K562 (cell line): Measurements from ENCODE around the gene DPEP3. TPM values are rescaled to one million over a fixed set of nuclear protein-coding genes. Genes with fewer than 3 reads are reported as not detected.

Source experiments
- CBX5 ChIP-seq: IDR thresholded peaks from 2 replicates; pipeline ENCODE4 v1.6.1; 2014; ENCODE audit warnings: low read depth, borderline replicate concordance
- CC2D1A ChIP-seq: fragments of 450-650 bp; IDR thresholded peaks from 2 replicates; pipeline ENCODE4 v1.6.1; 2017; ENCODE audit warnings: mild to moderate bottlenecking
- CHD2 ChIP-seq: IDR thresholded peaks from 2 replicates; pipeline ENCODE4 v1.6.1; 2011; ENCODE audit warnings: low read depth, low read length
- DACH1 ChIP-seq: fragments of 450-650 bp; IDR thresholded peaks from 2 replicates; pipeline ENCODE4 v1.6.1; 2018; ENCODE audit not compliant: partially characterized antibody
- E2F3 ChIP-seq: fragments of 250-450 bp; sonication (Bioruptor Pico); IDR thresholded peaks from 2 replicates; pipeline ENCODE4 v1.4.0; 2020; ENCODE audit warnings: mild to moderate bottlenecking
- FUS ChIP-seq: fragments of 200-400 bp; formaldehyde crosslinking; optimal IDR thresholded peaks from 2 replicates; pipeline ENCODE3; 2017; ENCODE audit warnings: low read depth, low read length
- GABPB2 ChIP-seq: fragments of 250-450 bp; sonication (Bioruptor Pico); conservative IDR thresholded peaks from 2 replicates; pipeline ENCODE4 v1.5.1; 2021; ENCODE audit warnings: mild to moderate bottlenecking
- HCFC1 ChIP-seq: IDR thresholded peaks from 2 replicates; pipeline ENCODE4 v1.6.1; 2012; ENCODE audit warnings: low read depth, low read length, improper control_type of control experiment
- HNRNPL ChIP-seq: fragments of 200-400 bp; formaldehyde crosslinking; IDR thresholded peaks from 2 replicates; pipeline ENCODE4 v1.6.1; 2017; ENCODE audit warnings: low read depth, mild to moderate bottlenecking, low read length
- IRF1 ChIP-seq: sonication (generic); formaldehyde crosslinking; IDR thresholded peaks from 2 replicates; pipeline ENCODE4 v1.8.0; 2022; ENCODE audit warnings: missing genetic modification reagents, mild to moderate bottlenecking, borderline replicate concordance
- IRF2 ChIP-seq: sonication (generic); formaldehyde crosslinking; IDR thresholded peaks from 2 replicates; pipeline ENCODE4 v1.8.1; 2022; ENCODE audit warnings: mild to moderate bottlenecking, missing genetic modification reagents
- JUNB ChIP-seq: fragments of 450-650 bp; formaldehyde crosslinking; conservative IDR thresholded peaks from 2 replicates; pipeline ENCODE4 v1.4.0; 2020; ENCODE audit warnings: mild to moderate bottlenecking
- KDM5B ChIP-seq: fragments of 200-600 bp; sonication (generic); IDR thresholded peaks from 2 replicates; pipeline ENCODE4 v1.6.1; 2012; ENCODE audit warnings: low read depth, mild to moderate bottlenecking, moderate library complexity, low read length, control low read depth, inconsistent platforms; ENCODE audit not compliant: insufficient replicate concordance
- KLF6 ChIP-seq: fragments of 250-450 bp; sonication (Bioruptor Pico); IDR thresholded peaks from 2 replicates; pipeline ENCODE4 v1.4.0; 2020; ENCODE audit warnings: mild to moderate bottlenecking, moderate library complexity, borderline replicate concordance
- POLR2AphosphoS5 ChIP-seq: IDR thresholded peaks from 2 replicates; pipeline ENCODE4 v1.6.1; 2011; ENCODE audit warnings: mild to moderate bottlenecking, low read depth, low read length, moderate library complexity; ENCODE audit not compliant: control insufficient read depth, insufficient read depth
- POLR3G ChIP-seq: IDR thresholded peaks from 2 replicates; pipeline ENCODE4 v1.6.1; 2011; ENCODE audit not compliant: insufficient read length, insufficient replicate concordance; ENCODE audit errors: extremely low read depth
- PURB ChIP-seq: sonication (generic); formaldehyde crosslinking; IDR thresholded peaks from 2 replicates; pipeline ENCODE4 v1.9.0; 2021; ENCODE audit warnings: low read depth, mild to moderate bottlenecking, missing genetic modification reagents
- PYGO2 ChIP-seq: fragments of 450-650 bp; IDR thresholded peaks from 2 replicates; pipeline ENCODE4 v1.6.1; 2016; ENCODE audit warnings: mild to moderate bottlenecking, missing genetic modification characterization, moderate library complexity, missing compliant biosample characterization
- RBBP5 ChIP-seq: fragments of 200-600 bp; sonication (generic); IDR thresholded peaks from 2 replicates; pipeline ENCODE4 v1.6.1; 2012; ENCODE audit warnings: borderline replicate concordance, mild to moderate bottlenecking, low read length, control low read depth, inconsistent platforms; ENCODE audit not compliant: insufficient read depth, poor library complexity, severe bottlenecking
- RHOXF2B ChIP-seq: fragments of 250-450 bp; sonication (Bioruptor Pico); conservative IDR thresholded peaks from 2 replicates; pipeline ENCODE4 v1.5.1; 2021
- SETDB1 ChIP-seq: IDR thresholded peaks from one replicate; pipeline ENCODE4 v1.6.1; 2012; ENCODE audit warnings: low read length, control low read depth, inconsistent platforms
- SRSF3 ChIP-seq: fragments of 200-400 bp; formaldehyde crosslinking; IDR thresholded peaks from 2 replicates; pipeline ENCODE4 v1.6.1; 2016; ENCODE audit warnings: mild to moderate bottlenecking, low read length, moderate library complexity; ENCODE audit not compliant: insufficient read depth
- TEAD1 ChIP-seq, 2 experiments: fragments of 450-650 bp in 1 of 2; sonication (generic) in 1 of 2; formaldehyde crosslinking; IDR thresholded peaks; 2 replicates each; pipeline versions ENCODE4 v1.4.0 to v1.8.0; 2020 to 2022; ENCODE audit warnings: mild to moderate bottlenecking in 2 of 2, missing genetic modification reagents in 1 of 2
- U2AF1 ChIP-seq: fragments of 200-400 bp; formaldehyde crosslinking; optimal IDR thresholded peaks from 2 replicates; pipeline ENCODE3; 2017; ENCODE audit warnings: mild to moderate bottlenecking, low read depth, low read length, moderate library complexity
- ZBTB43 ChIP-seq: sonication (generic); formaldehyde crosslinking; IDR thresholded peaks from 2 replicates; pipeline ENCODE4 v1.8.0; 2023; ENCODE audit warnings: mild to moderate bottlenecking, missing genetic modification reagents
- ZKSCAN8 ChIP-seq: fragments of 200-800 bp; sonication (Bioruptor generic); IDR thresholded peaks from 2 replicates; pipeline ENCODE4 v1.6.1; 2016; ENCODE audit warnings: missing genetic modification characterization, missing compliant biosample characterization
- ZNF12 ChIP-seq: sonication (generic); formaldehyde crosslinking; IDR thresholded peaks from 2 replicates; pipeline ENCODE4 v1.4.0; 2020; ENCODE audit warnings: mild to moderate bottlenecking, missing genetic modification reagents
- ZNF445 ChIP-seq: fragments of 250-450 bp; sonication (Bioruptor Pico); IDR thresholded peaks from 2 replicates; pipeline ENCODE4 v1.4.0; 2020; ENCODE audit warnings: low read depth, mild to moderate bottlenecking, moderate library complexity
- polyA plus RNA-seq, 8 experiments: library from polyadenylated mRNA; depleted of rRNA in 4 of 8; stranded (reverse) in 5 of 8; unstranded in 3 of 8; fragments of >200 nt; fragmentation: Nextera tagmentation in 2 of 8; fragmentation: Illumina TruSeq in 1 of 8; extraction: Ambion mirVana in 2 of 8; extraction: Trizol in 1 of 8; gene quantifications; 2 replicates each; pipeline versions ENCODE4 v1.2.1 to v1.2.3, GENCODE V29; 2011 to 2014; ENCODE audit warnings: inconsistent platforms in 1 of 8, missing spikeins in 1 of 8
- total RNA-seq, 7 experiments: library from RNA; depleted of rRNA in 6 of 7; stranded (reverse); fragments of >200 nt in 6 of 7; fragmentation: Illumina TruSeq in 2 of 7; extraction: Trizol in 2 of 7; gene quantifications; 2 replicates each; pipeline versions ENCODE4 v1.2.1 to v1.2.3, GENCODE V29; 2011 to 2021; ENCODE audit warnings: low replicate concordance in 1 of 7

The DPEP3 gene
- total and polyA plus RNA-seq, 9 of the 15 experiments (the other 6 are each of a cell fraction or from before 2014, with no cell fraction given) = not detected

- TF ChIP-seq PYGO2 (tag) = no peak
- peak; percentile 79 for TF ChIP-seq CC2D1A
- peak; percentile 46 for TF ChIP-seq DACH1
- TF ChIP-seq ZNF445 (CRISPR knock-in tag) = no peak
- no peak for TF ChIP-seq SETDB1
- TF ChIP-seq POLR2AphosphoS5 = peak; percentile 38; the same call in 1 of the 2 replicates
- TF ChIP-seq SRSF3 = no peak
- TF ChIP-seq FUS = peak; percentile 72
- no peak for TF ChIP-seq IRF1 (CRISPR knock-in tag)
- TF ChIP-seq RHOXF2B (CRISPR knock-in tag) = no peak
- peak; percentile 60 for TF ChIP-seq HCFC1
- TF ChIP-seq E2F3 (CRISPR knock-in tag) = 0 out of 2 replicates have a peak, but pooled peaks have one; percentile 54
- TF ChIP-seq U2AF1 = no peak
- TF ChIP-seq TEAD1 (CRISPR knock-in tag; IDR thresholded peaks at IDR 0.05) = no peak; a peak in 1 of 4 replicates
- TF ChIP-seq RBBP5 = peak; percentile 29
- no peak for TF ChIP-seq POLR3G
- no peak for TF ChIP-seq IRF2 (CRISPR knock-in tag)
- 0 out of 2 replicates have a peak, but pooled peaks have one; percentile 67 for TF ChIP-seq HNRNPL
- peak; percentile 92 for TF ChIP-seq KLF6 (CRISPR knock-in tag)
- TF ChIP-seq CBX5 = no peak
- TF ChIP-seq JUNB = no peak
- TF ChIP-seq ZNF12 = no peak
- 0 out of 2 replicates have a peak, but pooled peaks have one; percentile 33 for TF ChIP-seq ZBTB43
- no peak for TF ChIP-seq PURB (CRISPR knock-in tag)
- peak; percentile 69 for TF ChIP-seq KDM5B
- no peak for TF ChIP-seq CHD2
- no peak for TF ChIP-seq ZKSCAN8
- TF ChIP-seq GABPB2 = no peak
These were observed 13.1 kb upstream of the DPEP3 start (continued) for GRCh38 chr16:67993207-67994039.
